GM15510 (cell line): ENCODE data around the gene CREBZF.

Experiments used
- POLR2A ChIP-seq: IDR thresholded peaks from 3 replicates; pipeline ENCODE4 v1.6.1; 2011; ENCODE audit warnings: borderline replicate concordance; ENCODE audit not compliant: insufficient read length; ENCODE audit errors: extremely low read depth

The CREBZF gene

DNA sequence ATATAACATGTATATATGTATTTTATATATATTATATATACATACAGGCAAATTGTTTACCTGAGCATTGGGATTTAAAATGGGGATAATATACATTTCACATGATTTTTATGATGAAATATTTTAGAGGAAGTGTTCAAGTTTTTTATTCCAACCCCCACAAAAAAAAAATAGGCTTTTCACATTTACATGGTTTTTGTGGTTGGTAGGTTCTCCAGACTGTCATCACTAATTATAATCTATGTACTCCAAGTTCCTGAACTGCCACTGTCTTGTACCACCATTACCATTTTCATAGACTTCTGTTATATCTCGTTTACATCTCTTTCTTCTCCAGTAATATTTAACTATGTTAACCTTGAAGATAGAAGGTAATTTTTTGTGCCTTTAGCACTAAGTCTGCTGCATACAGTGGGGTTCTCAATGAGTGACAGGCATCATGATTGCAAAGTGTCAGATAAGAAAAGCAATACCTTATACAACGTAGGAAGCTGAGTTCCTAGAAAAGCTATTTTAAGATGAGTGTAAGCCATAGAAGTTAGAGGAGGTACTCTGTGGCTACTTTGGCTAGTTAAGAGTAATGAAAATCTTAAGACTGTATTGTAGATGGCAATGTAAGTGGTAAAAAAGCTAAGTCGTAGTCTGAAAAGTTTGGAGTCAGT is 12.0 kb downstream of the CREBZF start:
- TF ChIP-seq POLR2A, result no peak

DNA sequence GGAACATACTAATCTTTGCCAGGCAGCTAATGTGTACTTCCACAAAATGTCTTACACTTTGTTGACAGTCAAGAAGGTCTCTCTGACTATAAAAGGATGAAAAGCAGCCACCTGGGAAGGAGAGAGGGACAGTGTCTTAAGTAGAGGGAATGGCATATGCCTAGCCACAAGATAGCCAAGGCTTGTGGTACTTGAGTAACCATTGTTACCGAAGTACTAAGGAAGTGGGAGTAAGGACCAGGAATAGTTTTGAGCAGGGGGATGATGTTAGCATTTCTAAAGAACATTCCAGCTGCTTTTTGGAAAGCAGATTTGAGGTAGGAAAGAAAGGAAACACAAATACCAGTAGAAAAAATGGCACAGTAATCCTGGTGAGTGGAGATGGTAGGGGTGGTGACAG is 13.8 kb downstream of the CREBZF start:
- no peak for TF ChIP-seq POLR2A

DNA sequence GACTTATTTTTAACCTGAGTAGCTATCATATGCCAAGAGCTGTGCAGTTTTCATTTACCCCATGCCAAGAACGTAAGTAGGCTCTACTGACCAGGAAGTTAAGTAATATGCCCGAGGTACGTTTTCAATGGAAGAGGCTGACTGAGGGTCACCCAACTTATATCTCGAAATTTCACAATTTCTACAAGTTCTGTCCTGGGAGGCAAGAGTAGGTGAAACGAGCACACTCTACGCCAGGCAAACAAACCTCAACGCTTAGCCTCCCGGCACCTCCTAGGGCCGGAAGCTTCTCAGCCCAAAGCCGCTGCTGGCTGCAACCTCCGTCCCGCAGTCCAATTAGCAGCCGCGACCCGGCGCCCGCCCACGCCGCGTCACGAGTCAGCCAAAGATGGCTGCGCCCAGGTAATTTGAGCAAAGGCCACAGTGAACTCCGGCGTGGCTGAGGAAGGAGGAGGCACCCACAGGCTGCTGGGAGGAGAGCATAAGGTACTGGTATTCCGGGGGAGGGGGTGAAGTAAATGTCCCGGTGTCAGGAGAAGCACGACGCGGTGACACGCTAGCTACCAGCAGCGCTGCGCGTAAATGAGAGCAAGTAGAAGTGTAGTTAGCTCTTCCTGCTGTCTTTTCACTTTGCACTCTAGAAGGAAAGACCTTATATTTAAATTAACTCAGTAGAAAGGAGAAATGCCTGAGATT is 17.2 kb downstream of the CREBZF start, which contains the start of gene TMEM126A:
Gene TMEM126A, plus strand, starts transcription at position 364 of the 696 bp plus-strand sequence. CDS start 2,289 bp downstream, outside the sequence.
- peak; percentile 91 for TF ChIP-seq POLR2A

DNA sequence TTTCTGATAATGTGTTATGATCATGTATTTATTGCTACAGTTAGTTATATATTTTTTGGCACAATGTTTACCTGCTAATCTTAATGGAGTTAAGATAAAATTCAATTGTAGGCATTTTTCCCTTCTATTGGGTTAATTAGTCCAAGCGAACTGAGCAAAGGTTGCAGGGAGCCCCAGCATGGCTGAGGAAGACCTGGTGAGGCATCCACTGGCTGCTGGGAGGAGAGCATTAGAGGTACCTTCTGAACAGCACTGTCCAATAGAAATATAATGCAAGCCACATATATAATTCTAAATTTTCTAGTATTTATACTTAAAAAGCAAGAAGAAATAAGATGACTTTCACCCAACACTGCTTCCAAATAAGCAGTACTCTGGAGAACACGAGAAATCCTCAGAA is 17.9 kb downstream of the CREBZF start:
- TF ChIP-seq POLR2A, result no peak

DNA sequence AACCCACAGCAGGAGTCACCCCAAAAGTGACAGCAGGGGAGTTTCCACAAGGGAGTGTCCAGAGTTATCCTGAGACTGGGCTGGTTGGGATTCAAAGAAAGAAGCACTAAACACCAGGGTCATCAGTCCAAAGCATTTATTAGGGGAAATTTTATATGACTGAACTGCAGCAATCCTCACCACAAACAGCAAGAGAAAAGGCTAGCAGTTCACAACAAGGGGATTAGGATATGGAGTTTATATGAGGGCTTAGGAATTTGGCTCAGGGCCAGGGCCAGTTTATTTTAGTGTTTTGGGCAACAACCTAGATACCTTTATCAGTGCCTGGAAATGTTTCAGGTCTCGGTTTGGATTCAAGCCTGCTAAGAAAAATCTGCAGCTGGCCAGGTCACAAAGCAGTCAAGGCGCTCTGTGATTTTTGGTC is 21.7 kb downstream of the CREBZF start:
- no peak for TF ChIP-seq POLR2A

DNA sequence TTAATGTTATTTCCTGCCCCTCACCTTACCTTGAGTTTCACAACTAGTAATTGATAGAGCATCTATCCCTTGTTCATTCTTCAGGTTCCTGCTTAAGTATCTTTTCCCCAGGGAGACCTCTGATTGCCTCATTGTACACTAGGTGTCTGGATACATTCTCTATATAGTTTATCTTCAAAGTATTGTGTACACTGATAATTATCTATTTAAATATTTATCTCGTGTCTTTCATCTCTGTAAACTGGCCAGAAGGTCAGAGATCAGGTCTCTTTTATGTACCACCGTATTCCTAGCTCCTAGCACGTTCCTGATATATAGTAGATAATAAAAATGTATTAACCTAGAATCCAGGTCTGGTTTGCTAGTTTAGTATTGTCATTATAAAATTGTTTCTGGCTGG is 30.2 kb downstream of the CREBZF start:
- no peak for TF ChIP-seq POLR2A

DNA sequence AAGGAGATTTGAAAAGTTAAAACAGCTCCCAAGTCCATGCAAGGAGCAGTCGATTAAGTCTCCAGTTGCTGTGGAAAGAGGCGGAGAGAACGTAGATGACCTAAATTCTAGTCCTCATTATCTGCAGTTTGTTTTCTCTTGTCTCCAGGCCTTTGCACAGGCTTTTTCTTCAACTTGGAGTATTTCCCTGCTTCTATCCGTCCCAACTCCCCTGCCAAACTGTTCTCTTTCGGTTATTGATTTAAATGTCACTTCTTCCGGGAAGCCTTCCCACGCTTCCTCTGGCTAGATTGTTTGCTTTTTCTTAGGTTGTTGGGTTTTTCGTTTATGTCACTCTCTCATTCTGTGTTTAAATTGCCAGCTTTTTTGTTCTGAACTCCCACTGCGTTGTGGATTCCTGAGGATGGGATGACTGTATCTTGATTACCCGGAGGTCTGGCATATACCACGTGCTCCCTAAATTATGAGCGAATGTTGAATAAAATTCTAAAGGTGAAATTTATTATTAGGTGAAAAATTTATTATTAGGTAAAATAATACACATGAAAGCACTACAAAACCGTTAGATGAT is 36.1 kb downstream of the CREBZF start:
- no peak for TF ChIP-seq POLR2A

DNA sequence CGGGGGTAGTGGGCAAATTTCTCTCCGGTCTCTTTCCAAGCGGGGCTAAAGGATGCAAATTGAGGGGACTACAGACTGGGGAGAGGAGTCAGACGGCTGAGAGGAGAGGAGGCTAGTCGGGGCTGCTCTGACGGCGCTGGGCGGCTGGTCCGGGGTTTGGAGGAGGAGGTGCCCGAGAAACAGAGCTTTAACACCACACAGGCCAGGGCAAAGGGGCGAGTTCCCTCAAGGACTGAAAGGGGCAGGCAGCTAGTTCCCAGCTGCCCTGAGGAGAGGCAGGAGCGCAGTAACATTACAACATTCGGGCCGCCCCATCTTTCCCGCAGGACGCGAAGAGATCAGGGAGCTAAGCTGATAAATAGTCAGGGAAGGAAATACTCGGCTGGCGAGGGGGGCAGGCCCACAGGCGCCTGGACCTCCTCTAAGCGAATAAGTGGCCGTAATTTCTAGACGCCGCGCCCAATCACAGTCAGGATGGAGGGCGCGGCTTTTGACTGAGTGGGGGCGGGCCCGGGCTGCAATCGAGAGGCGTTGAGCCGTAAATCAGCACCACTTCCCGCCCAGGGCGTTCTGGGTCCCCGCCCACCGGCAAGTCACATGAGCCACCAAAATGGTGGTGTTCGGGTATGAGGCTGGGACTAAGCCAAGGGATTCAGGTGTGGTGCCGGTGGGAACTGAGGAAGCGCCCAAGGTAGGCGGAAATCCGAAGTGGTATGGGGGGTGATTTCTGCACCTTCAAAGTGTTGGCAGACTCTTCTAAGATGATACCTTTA is 36.7 kb downstream of the CREBZF start, which contains the start of gene TMEM126B:
Gene TMEM126B, plus strand, starts transcription at position 596 of the 773 bp plus-strand sequence. Its CDS starts 15 bp downstream, at position 611.
- TF ChIP-seq POLR2A, result peak; percentile 85

DNA sequence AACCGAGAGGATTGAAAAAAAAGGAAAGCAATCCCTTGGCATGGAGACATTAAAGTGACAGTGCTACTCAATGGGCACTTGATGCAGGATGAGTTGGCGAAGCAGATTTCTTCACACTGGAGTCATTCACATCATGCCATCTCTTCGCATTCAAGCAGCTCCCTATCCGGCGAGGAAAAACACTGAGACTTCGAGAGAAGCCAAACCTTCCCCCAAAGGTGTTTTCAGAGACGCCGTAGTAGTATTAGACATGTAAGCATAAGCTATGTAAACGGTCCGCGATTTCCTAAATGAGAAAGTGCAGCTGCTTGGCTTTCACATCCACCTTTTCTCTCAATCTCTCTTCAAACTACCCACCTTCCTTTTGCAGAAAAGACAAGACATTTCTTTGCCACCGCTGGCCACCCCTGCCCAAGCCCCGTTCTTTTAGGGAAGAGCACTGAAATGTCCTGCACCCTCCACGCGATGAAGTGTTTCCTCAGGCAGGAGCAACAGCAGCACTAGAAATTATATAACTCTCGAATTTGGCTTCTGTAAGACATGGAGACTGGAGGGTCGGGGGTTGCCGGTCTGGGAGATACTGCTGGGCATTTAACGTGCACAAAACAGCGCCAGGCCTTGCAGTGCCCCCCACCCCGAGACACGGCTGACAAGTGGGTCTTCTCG is 37.5 kb downstream of the CREBZF start, which contains the start of gene DLG2:
Gene DLG2, minus strand, starts transcription at position 13 of the 666 bp plus-strand sequence.
- no peak for TF ChIP-seq POLR2A

DNA sequence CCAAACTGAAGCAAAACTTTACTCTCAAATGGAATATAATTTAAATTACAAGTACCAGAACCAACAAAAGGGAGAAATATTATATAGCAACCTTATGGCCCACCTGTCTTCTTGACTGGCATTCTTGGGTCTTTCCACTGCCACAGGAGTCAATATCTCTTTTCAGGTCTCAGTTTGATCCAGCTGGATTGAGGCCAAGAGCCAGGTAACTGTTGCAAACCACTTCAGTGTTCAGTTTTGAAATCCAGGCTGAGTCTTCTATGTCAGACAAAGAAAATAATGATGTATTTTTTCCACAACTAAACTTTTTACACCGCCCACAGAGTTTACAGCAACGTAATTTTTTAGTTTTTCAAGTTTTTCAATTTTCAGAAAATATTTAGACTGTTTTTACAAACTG is 38.4 kb downstream of the CREBZF start:
- no peak for TF ChIP-seq POLR2A

DNA sequence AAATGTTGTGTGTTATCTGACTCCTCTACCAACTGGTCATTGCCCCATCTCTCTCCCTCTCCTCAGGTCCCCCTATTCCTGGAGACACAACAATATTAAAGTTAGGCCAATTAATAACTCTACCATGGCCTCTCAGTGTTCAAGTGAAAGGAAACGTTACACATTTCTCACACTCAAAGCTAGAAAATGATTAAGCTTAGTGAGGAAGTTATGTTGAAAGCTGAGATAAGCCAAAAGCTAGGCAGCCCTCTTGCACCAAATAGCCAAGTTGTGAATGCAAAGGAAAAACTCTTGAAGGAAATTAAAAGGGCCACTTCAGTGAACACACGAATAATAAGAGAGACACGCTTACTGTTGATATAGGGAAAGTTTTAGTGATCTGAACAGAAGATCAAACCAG is 44.7 kb downstream of the CREBZF start:
- no peak for TF ChIP-seq POLR2A

DNA sequence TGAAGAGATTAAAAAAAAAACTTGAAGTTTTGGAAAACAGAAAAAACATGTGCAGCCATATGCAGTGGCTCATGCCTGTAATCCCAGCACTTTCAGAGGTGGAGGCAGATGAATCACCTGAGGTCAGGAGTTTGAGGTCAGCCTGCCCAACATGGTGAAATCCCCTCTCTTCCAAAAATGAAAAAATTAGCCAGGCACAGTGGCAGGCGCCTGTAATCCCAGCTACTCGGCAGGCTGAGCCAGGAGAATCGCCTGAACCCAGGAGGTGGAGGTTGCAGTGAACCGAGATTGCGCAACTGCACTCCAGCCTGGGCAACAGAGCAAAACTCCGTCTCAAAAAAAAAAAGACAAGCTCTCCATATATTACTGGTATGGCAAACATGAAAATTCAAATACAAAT is 45.4 kb downstream of the CREBZF start:
- TF ChIP-seq POLR2A, result no peak
